Gastrocnemius medialis (tissue), 4 donors: ENCODE results near the gene TTC28.

Experiments used
- CTCF ChIP-seq, 5 experiments: fragments of 450-650 bp in 3 of 5; fragments of 200-600 bp in 2 of 5; sonication (generic) in 2 of 5; IDR thresholded peaks in 4 of 5; conservative IDR thresholded peaks in 1 of 5; 1 replicate in 4 of 5; 2 replicates in 1 of 5; pipeline ENCODE4 v1.5.1; 2016 to 2019; ENCODE audit warnings: antibody characterized with exemption in 5 of 5, mild to moderate bottlenecking in 3 of 5, moderate library complexity in 3 of 5
- POLR2A ChIP-seq, 2 donors: fragments of 450-650 bp; IDR thresholded peaks; one replicate each; pipeline ENCODE4 v1.6.1; 2017; ENCODE audit warnings: antibody characterized with exemption in 2 of 2, mild to moderate bottlenecking in 2 of 2, moderate library complexity in 2 of 2

GRCh38 chr22:27948569-27948968, 731.1 kb downstream of the TTC28 start:
- TF ChIP-seq CTCF (IDR thresholded peaks at IDR 0.05 in 4 of 5, conservative IDR thresholded peaks at IDR 0.05 in 1 of 5) (no peak), POLR2A (IDR thresholded peaks at IDR 0.05) (no peak)
